Measurements from ENCODE around the gene LOXHD1. TPM values are rescaled to one million over a fixed set of nuclear protein-coding genes. Genes with fewer than 3 reads are reported as not detected.

The LOXHD1 gene
- total RNA-seq, 1 donor from 2014 or later: not detected

DNA sequence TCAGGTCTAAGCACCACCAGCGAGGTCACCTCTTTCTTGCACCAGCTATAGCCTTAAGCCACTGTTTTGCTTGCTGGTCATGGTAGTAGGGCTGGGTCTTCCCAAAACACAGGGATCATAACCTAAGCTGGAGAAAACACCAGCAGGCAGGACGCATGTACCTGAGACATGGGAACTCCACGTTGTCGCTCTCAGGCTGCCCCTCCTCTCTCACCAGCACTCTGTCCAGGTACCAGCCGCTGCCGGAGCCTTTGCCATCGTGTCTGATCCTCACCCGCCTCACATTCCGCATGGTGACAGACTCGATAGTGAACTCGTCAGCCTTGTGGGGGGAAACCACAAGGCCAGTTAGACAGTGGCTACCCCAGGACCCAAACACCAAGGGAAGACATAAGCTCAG is 79.5 kb downstream of the LOXHD1 start:
- no peak for DNase-seq (ENCODE audit: extremely low spot score, unreplicated experiment)
- Mint-ChIP-seq H3K27me3 (peaks cover 9% of the 10 kb centered on the region), H3K27ac (no peak overlapping the region), H3K9me3 (peaks cover 5% of the 10 kb centered on the region), H3K4me1 (ENCODE audit: unreplicated experiment) (no peaks in the 10 kb centered on the region), H3K36me3 (no peaks in the 10 kb centered on the region), H3K4me3 (no peak overlapping the region)
- TF ChIP-seq, protein P1, sequence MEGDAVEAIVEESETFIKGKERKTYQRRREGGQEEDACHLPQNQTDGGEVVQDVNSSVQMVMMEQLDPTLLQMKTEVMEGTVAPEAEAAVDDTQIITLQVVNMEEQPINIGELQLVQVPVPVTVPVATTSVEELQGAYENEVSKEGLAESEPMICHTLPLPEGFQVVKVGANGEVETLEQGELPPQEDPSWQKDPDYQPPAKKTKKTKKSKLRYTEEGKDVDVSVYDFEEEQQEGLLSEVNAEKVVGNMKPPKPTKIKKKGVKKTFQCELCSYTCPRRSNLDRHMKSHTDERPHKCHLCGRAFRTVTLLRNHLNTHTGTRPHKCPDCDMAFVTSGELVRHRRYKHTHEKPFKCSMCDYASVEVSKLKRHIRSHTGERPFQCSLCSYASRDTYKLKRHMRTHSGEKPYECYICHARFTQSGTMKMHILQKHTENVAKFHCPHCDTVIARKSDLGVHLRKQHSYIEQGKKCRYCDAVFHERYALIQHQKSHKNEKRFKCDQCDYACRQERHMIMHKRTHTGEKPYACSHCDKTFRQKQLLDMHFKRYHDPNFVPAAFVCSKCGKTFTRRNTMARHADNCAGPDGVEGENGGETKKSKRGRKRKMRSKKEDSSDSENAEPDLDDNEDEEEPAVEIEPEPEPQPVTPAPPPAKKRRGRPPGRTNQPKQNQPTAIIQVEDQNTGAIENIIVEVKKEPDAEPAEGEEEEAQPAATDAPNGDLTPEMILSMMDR (conservative IDR thresholded peaks at IDR 0.05): no peak

DNA sequence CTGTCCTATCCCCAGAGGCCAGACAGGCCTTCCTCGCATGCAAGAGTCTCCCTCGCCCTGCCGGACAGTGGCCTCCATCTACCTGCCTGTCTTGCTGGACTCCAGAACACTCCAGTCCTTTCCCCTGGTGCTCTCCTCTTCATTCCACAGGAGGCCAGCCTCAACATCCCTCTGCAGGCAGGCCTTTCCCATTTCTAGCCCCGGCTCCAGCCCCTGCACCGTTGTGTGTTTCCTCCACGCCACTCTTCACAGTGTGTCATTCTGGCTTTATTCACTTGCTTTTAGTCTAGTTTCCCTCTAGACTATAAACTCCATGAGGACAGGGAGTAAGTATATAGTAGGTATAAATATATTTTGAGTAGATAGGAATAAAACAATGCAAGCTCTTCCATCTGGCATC is 81.2 kb downstream of the LOXHD1 start:
- no peaks in the 10 kb centered on the region for H3K9me3 Mint-ChIP-seq
- H3K4me1 Mint-ChIP-seq (ENCODE audit: unreplicated experiment): no peaks in the 10 kb centered on the region
- peaks cover 9% of the 10 kb centered on the region for H3K27me3 Mint-ChIP-seq
- H3K36me3 Mint-ChIP-seq: no peaks in the 10 kb centered on the region
- no peak for DNase-seq (ENCODE audit: extremely low spot score, unreplicated experiment)
- H3K4me3 Mint-ChIP-seq: no peak overlapping the region
- TF ChIP-seq, protein P1 (conservative IDR thresholded peaks at IDR 0.05): no peak
- H3K27ac Mint-ChIP-seq: no peak overlapping the region

DNA sequence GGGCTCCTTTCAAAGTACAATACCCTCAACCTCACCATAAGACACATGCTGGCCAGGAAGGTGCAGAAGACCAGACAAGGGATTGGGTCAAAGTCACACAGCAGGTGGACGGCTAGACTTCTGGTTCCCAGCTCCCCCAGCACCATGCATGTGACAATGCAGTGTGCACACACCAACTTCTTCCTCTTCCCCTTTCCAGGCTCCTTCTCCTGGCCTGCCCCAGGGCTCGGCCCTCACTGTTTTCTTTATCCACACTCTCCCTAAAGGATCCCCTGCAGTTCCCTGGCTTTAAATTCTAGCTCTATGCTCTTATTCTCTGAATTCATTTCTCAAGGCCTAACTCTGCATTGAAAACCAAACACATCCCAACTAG is 82.3 kb downstream of the LOXHD1 start:
- Mint-ChIP-seq H3K4me3 (no peak overlapping the region), H3K9me3 (no peaks in the 10 kb centered on the region), H3K27ac (no peak overlapping the region), H3K4me1 (ENCODE audit: unreplicated experiment) (no peaks in the 10 kb centered on the region), H3K27me3 (peaks cover 9% of the 10 kb centered on the region), H3K36me3 (no peaks in the 10 kb centered on the region)
- TF ChIP-seq, protein P1 (conservative IDR thresholded peaks at IDR 0.05): no peak
- no peak for DNase-seq (ENCODE audit: extremely low spot score, unreplicated experiment)

DNA sequence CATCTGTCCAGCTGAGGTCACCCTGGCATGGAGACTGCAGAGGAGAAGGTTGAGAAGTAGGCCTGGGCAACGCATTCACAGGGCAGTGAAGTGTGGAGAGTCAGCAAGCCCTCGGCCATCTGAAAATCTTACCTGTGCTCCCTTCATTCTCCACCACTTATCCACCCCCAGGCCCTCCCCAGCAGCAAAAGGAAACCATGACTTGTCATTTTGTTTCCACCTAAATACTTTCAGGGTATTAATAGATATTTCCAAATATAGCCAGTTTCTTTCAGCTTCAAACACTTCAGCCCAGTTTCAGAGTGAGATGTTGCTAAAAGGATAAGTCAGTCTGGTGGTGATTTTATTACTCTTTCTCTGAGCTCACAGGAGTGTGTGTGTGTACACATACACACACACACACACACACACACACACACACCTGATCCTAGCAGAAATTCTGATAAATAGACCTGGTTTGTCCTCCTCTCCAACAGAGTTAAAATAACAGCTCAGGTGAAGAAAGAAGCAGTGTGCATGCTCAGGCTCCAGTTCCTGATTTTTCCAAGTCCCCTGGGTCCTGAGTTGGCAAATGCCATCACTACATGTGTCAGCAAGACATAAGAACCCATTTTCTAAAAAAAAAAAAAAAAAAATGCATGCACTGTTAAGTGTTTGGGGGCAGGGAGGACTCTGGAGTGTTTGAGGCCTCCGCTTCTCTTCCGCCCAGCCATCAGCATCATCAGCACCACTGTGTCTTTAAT is 82.8 kb downstream of the LOXHD1 start:
- H3K27me3 Mint-ChIP-seq: peaks cover 14% of the 10 kb centered on the region
- no peak for DNase-seq (ENCODE audit: extremely low spot score, unreplicated experiment)
- no peaks in the 10 kb centered on the region for H3K4me1 Mint-ChIP-seq (ENCODE audit: unreplicated experiment)
- no peak overlapping the region for H3K4me3 Mint-ChIP-seq
- no peaks in the 10 kb centered on the region for H3K9me3 Mint-ChIP-seq
- no peak overlapping the region for H3K27ac Mint-ChIP-seq
- TF ChIP-seq, protein P1 (conservative IDR thresholded peaks at IDR 0.05): no peak
- no peaks in the 10 kb centered on the region for H3K36me3 Mint-ChIP-seq

DNA sequence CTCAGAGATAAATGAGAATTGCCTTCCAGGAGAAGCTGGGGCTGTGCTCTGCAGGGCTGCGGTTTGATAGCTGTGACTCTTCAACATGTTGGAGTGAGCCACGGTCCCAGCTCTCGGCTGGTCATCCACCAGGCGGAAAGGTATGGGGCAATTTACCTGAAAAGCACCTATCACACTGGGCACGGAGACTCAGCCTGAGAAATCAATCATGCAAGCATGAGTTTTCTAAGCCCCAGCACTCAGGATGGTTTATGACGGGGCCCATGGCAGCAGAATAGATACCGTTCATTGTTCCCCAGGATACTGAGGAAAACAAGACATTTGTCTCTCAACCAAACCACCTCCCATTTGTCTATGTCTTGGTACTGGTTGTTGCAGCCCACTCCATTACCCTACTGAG is 83.9 kb downstream of the LOXHD1 start:
- Mint-ChIP-seq H3K9me3 (no peaks in the 10 kb centered on the region), H3K27ac (no peak overlapping the region), H3K36me3 (no peaks in the 10 kb centered on the region), H3K4me3 (no peak overlapping the region), H3K4me1 (ENCODE audit: unreplicated experiment) (no peaks in the 10 kb centered on the region), H3K27me3 (peaks cover 21% of the 10 kb centered on the region)
- TF ChIP-seq, protein P1 (conservative IDR thresholded peaks at IDR 0.05): no peak
- DNase-seq (ENCODE audit: extremely low spot score, unreplicated experiment): no peak

Data from type B pancreatic cell (in vitro differentiated cells).